HEK293 (cell line): ENCODE measurements around the gene UNC5B.
A peak's percentile ranks its signal among the peaks of the same experiment; 100 is the strongest.

Experiments
- CTCF ChIA-PET: fragments of 350-600 bp; formaldehyde crosslinking; extraction: SDS; loops from one replicate; lab custom pipeline; 2021; ENCODE audit warnings: antibody characterized with exemption; lab: Yijun Ruan, JAX
- POLR2A ChIA-PET: fragments of 300-600 bp; formaldehyde crosslinking; extraction: SDS; loops from one replicate; lab custom pipeline; 2020; ENCODE audit warnings: antibody characterized with exemption, inconsistent platforms; lab: Yijun Ruan, JAX
- H3K27ac ChIP-seq: fragments of 200-500 bp; sonication (Bioruptor generic); 2 replicates; pipeline ENCODE4 v1.5.1; 2014; ENCODE audit warnings: low read depth, low read length, control low read depth, inconsistent platforms; ENCODE audit errors: extremely low read depth
- H3K36me3 ChIP-seq, 2 experiments: fragments of 200-500 bp in 1 of 2; sonication (Bioruptor generic) in 1 of 2; 1 replicate in 1 of 2; 2 replicates in 1 of 2; pipeline ENCODE4 v1.5.1; 2014 to 2017; ENCODE audit warnings: inconsistent platforms in 2 of 2, low read length in 2 of 2; ENCODE audit not compliant: control insufficient read depth in 2 of 2, insufficient read depth in 1 of 2
- H3K4me1 ChIP-seq: fragments of 200-500 bp; sonication (Bioruptor generic); 2 replicates; pipeline ENCODE4 v1.5.1; 2014; ENCODE audit warnings: mild to moderate bottlenecking, low read length, inconsistent platforms; ENCODE audit not compliant: control insufficient read depth, insufficient read depth
- H3K4me3 ChIP-seq: 2 replicates; pipeline ENCODE4 v1.5.1; 2011; ENCODE audit warnings: low read depth, mild to moderate bottlenecking, control low read depth, low read length, moderate library complexity
- H3K9me3 ChIP-seq: fragments of 200-500 bp; sonication (Bioruptor generic); 2 replicates; pipeline ENCODE4 v1.5.1; 2014; ENCODE audit warnings: low read depth, low read length, inconsistent platforms; ENCODE audit not compliant: control insufficient read depth, insufficient read depth
- GLI2 ChIP-seq: fragments of 450-650 bp; formaldehyde crosslinking; IDR thresholded peaks from 2 replicates; pipeline ENCODE4; 2017; ENCODE audit warnings: missing biosample characterization, missing genetic modification characterization, low read depth, borderline replicate concordance
- ZEB2 ChIP-seq: fragments of 450-650 bp; formaldehyde crosslinking; IDR thresholded peaks from 2 replicates; pipeline ENCODE4 v1.5.1; 2016; ENCODE audit warnings: missing biosample characterization, missing genetic modification characterization
- ZIC2 ChIP-seq: fragments of 450-650 bp; formaldehyde crosslinking; IDR thresholded peaks from 2 replicates; pipeline ENCODE4 v1.5.1; 2016; ENCODE audit warnings: missing biosample characterization, missing genetic modification characterization
- ZNF114 ChIP-seq: fragments of 450-650 bp; formaldehyde crosslinking; IDR thresholded peaks from 2 replicates; pipeline ENCODE4 v1.5.0; 2017; ENCODE audit warnings: missing biosample characterization, missing genetic modification characterization
- ZNF121 ChIP-seq: fragments of 450-650 bp; formaldehyde crosslinking; IDR thresholded peaks from 2 replicates; pipeline ENCODE4 v1.5.1; 2016; ENCODE audit warnings: missing biosample characterization, missing genetic modification characterization
- ZNF473 ChIP-seq: fragments of 450-650 bp; formaldehyde crosslinking; IDR thresholded peaks from 2 replicates; pipeline ENCODE4 v1.5.1; 2017; ENCODE audit warnings: missing biosample characterization, missing genetic modification characterization
- ZNF514 ChIP-seq: fragments of 450-650 bp; formaldehyde crosslinking; IDR thresholded peaks from 2 replicates; pipeline ENCODE4 v1.5.1; 2016; ENCODE audit warnings: missing biosample characterization, missing genetic modification characterization
- ZNF580 ChIP-seq: fragments of 450-650 bp; formaldehyde crosslinking; IDR thresholded peaks from 2 replicates; pipeline ENCODE4 v1.5.1; 2016; ENCODE audit warnings: missing biosample characterization, missing genetic modification characterization
- ZNF596 ChIP-seq: fragments of 450-650 bp; IDR thresholded peaks from 2 replicates; pipeline ENCODE4 v1.5.0; 2018; ENCODE audit warnings: missing biosample characterization, mild to moderate bottlenecking, missing genetic modification characterization, moderate library complexity
- ZNF768 ChIP-seq: fragments of 450-650 bp; formaldehyde crosslinking; IDR thresholded peaks from 2 replicates; pipeline ENCODE4 v1.5.1; 2018; ENCODE audit warnings: missing biosample characterization, mild to moderate bottlenecking, missing genetic modification characterization
- TF ChIP-seq, protein P1 (sequence below): fragments of 450-650 bp; formaldehyde crosslinking; IDR thresholded peaks from 2 replicates; pipeline ENCODE4 v1.5.1; 2017; ENCODE audit warnings: missing biosample characterization, missing genetic modification characterization
- TF ChIP-seq, protein P2 (sequence below): fragments of 450-650 bp; IDR thresholded peaks from 2 replicates; pipeline ENCODE4 v1.5.1; 2018; ENCODE audit warnings: missing biosample characterization, missing genetic modification characterization

UNC5B gene

GRCh38 chr10:71264345-71265200, 52.2 kb downstream of the UNC5B start:
- CTCF ChIA-PET: no interaction called here
- peaks cover 6% of the 10 kb centered on the region for H3K4me1 ChIP-seq
- no peaks in the 10 kb centered on the region for H3K36me3 ChIP-seq
- H3K9me3 ChIP-seq: no peaks in the 10 kb centered on the region
- POLR2A ChIA-PET: no interaction called here
- H3K27ac ChIP-seq: no peak overlapping the region; the same call in 1 of the 2 replicates
- no peak overlapping the region for H3K4me3 ChIP-seq
- no peak for TF ChIP-seq ZNF514
- TF ChIP-seq ZNF768 (tag by site-specific recombination): 0 out of 2 replicates have a peak, but pooled peaks have one; percentile 19
- 0 out of 2 replicates have a peak, but pooled peaks have one; percentile 47 for TF ChIP-seq ZNF580 (tag by site-specific recombination)
- TF ChIP-seq ZIC2 (tag by site-specific recombination): peak; percentile 52; the same call in 1 of the 2 replicates
- TF ChIP-seq ZNF473 (tag by site-specific recombination): no peak
- TF ChIP-seq ZEB2 (tag by site-specific recombination): 0 out of 2 replicates have a peak, but pooled peaks have one; percentile 31
- peak; percentile 97 for TF ChIP-seq ZNF121 (tag by site-specific recombination)
- TF ChIP-seq, all 188 proteins: peak for 5

DNA sequence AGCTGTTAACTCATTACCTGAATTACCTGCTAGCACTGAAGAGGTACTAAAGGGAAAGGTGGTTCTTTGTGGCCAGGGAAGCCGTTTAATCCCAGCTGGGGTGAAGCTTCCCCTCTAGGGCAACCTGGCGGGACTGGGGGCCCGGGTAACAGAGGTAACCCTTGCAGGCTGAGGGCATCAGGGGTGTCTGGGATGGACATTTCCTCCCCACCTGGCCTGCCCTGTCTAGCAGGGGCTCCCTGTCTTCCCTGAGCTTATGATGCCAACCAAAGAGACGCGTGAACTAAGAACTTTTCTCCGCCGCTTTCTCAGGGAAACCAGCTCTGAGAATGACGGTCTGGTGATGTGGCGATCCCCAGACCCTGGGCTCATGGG, 52.8 kb downstream of the UNC5B start:
- TF ChIP-seq, protein P1, sequence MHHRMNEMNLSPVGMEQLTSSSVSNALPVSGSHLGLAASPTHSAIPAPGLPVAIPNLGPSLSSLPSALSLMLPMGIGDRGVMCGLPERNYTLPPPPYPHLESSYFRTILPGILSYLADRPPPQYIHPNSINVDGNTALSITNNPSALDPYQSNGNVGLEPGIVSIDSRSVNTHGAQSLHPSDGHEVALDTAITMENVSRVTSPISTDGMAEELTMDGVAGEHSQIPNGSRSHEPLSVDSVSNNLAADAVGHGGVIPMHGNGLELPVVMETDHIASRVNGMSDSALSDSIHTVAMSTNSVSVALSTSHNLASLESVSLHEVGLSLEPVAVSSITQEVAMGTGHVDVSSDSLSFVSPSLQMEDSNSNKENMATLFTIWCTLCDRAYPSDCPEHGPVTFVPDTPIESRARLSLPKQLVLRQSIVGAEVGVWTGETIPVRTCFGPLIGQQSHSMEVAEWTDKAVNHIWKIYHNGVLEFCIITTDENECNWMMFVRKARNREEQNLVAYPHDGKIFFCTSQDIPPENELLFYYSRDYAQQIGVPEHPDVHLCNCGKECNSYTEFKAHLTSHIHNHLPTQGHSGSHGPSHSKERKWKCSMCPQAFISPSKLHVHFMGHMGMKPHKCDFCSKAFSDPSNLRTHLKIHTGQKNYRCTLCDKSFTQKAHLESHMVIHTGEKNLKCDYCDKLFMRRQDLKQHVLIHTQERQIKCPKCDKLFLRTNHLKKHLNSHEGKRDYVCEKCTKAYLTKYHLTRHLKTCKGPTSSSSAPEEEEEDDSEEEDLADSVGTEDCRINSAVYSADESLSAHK (tag by site-specific recombination): no peak
- TF ChIP-seq, all 188 proteins: peak for 0
- no peak overlapping the region for H3K4me3 ChIP-seq
- peaks cover 5% of the 10 kb centered on the region for H3K4me1 ChIP-seq
- H3K9me3 ChIP-seq: no peaks in the 10 kb centered on the region
- ChIA-PET POLR2A (no interaction called here), CTCF (no interaction called here)
- H3K36me3 ChIP-seq: no peaks in the 10 kb centered on the region
- no peak overlapping the region; the same call in 1 of the 2 replicates for H3K27ac ChIP-seq

DNA sequence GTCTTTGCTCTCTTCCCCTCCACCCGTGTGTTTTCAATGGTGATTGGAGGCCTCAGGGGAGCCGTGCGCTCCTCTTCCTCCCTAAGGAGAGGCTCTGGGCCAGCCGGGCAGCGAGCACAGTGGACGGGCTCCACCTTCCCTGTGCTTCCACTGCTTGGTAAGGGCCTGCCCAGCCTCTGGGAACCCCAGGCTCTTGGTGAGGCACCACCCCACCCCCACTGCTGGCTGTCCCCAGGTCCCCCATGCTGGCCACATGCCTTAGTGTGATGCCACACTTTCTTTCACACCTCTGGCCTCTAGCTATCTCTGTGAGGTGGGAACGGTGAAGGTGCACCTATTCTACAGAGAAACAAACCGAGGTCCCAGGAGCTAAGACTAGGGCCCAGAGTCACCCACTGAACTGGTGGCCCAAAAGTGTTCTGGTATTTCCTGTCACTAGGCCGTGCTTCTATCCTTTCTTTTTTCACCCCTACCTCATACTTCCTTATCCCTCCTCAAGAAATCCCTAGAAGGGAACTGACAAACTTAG, 53.3 kb downstream of the UNC5B start:
- H3K9me3 ChIP-seq: no peaks in the 10 kb centered on the region
- no peak overlapping the region for H3K4me3 ChIP-seq
- CTCF ChIA-PET: interaction anchor here (0.5 kb wide), 1 partner anchor 60 kb away, joined by 3 read pairs; no protein-coding TSS in a partner anchor
- no peaks in the 10 kb centered on the region for H3K36me3 ChIP-seq
- POLR2A ChIA-PET: interaction anchor here (0.6 to 1.0 kb wide), 2 partner anchors 52 to 1326 kb away, joined by 3 read pairs; no protein-coding TSS in a partner anchor
- H3K4me1 ChIP-seq: no peaks in the 10 kb centered on the region; the same call in 1 of the 2 replicates
- TF ChIP-seq ZNF596 (tag by site-specific recombination) (no peak), ZNF114 (tag by site-specific recombination) (no peak), GLI2 (tag by site-specific recombination) (no peak)
- TF ChIP-seq, protein P2, sequence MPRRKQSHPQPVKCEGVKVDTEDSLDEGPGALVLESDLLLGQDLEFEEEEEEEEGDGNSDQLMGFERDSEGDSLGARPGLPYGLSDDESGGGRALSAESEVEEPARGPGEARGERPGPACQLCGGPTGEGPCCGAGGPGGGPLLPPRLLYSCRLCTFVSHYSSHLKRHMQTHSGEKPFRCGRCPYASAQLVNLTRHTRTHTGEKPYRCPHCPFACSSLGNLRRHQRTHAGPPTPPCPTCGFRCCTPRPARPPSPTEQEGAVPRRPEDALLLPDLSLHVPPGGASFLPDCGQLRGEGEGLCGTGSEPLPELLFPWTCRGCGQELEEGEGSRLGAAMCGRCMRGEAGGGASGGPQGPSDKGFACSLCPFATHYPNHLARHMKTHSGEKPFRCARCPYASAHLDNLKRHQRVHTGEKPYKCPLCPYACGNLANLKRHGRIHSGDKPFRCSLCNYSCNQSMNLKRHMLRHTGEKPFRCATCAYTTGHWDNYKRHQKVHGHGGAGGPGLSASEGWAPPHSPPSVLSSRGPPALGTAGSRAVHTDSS (tag by site-specific recombination): 0 out of 2 replicates have a peak, but pooled peaks have one; percentile 34
- peak overlapping the region; percentile 18; the same call in 1 of the 2 replicates for H3K27ac ChIP-seq
